HG03432 (cell line): ENCODE results near the gene ARL8A.

Source experiments
- ATAC-seq: cut with Tn5 transposase; IDR thresholded peaks from one replicate; pipeline ENCODE4 v1.9.1; 2021; ENCODE audit warnings: mild to moderate bottlenecking, moderate library complexity; ENCODE audit not compliant: unreplicated experiment

Gene ARL8A

DNA sequence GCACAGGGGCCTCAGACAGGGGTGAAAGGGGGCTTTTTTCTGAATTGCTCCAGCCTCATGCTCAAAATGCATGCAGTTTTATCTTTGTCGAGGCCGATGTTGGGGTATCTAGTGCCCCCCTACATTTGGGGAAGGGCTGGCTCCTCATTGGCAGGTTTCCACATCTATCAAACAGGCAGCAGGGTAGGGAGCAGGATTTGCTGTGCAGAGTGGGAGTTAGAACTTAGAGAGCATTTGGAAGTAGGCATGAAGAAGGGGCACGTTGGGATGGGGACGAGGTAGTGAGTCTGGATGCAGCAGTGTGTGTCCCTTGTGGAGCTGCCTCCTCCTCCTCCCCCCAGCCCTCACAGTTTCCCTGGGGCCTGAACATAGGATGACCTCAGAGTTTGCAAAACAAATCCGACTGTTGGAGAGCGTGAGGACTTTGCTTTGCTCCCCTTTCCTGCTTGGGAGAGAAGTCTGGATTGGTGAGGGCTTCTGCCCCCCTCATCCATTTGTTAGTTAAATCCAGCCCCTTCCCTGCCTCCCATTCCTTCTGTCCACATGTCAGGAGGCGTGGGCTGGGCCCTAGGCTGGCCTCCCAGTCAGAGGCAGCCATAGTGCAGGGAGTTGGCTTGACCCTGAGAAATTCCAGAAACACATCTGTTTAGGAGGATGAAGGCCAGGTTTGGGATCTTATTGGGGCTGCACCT lies 58.7 kb downstream of the ARL8A start:
- no peak for ATAC-seq

- no peak for ATAC-seq
Observed at GRCh38 chr1:202084791-202085681, 59.5 kb downstream of the ARL8A start.
